Heart left ventricle (tissue), 16 donors: Measurements from ENCODE around the gene S100A1. TPM values are rescaled to one million over a fixed set of nuclear protein-coding genes. Genes with fewer than 3 reads are reported as not detected.
"Not testable (repeated sequence)": the region's sequence is repeated elsewhere in the genome, so short reads cannot be mapped to it uniquely, and the experiment has no call there.

ENCODE experiments used
- ATAC-seq, 4 donors: fragments of 200-7000 bp; cut with Tn5 transposase; one replicate each; pipeline ENCODE4 v1.9.1; 2020 to 2022; ENCODE audit warnings: moderate library complexity in 4 of 4, mild to moderate bottlenecking in 3 of 4, moderate number of reproducible peaks in 1 of 4
- DNase-seq, 5 donors: peaks; one replicate each; pipeline ENCODE4 v3.0.0-alpha.2; 2020
- H3K27ac ChIP-seq, 12 donors: fragments of 200-600 bp; sonication (generic) in 4 of 12; one replicate each; pipeline versions ENCODE4 v1.5.0 to v1.8.0; 2016 to 2022; ENCODE audit warnings: mild to moderate bottlenecking in 2 of 12
- H3K27me3 ChIP-seq, 9 donors: fragments of 200-600 bp; sonication (generic) in 2 of 9; one replicate each; pipeline versions ENCODE4 v1.5.1 to v1.8.0; 2016 to 2022; ENCODE audit warnings: mild to moderate bottlenecking in 3 of 9
- H3K36me3 ChIP-seq, 9 donors: fragments of 200-600 bp; sonication (generic) in 2 of 9; one replicate each; pipeline versions ENCODE4 v1.5.0 to v1.8.0; 2018 to 2022; ENCODE audit warnings: mild to moderate bottlenecking in 2 of 9
- H3K4me1 ChIP-seq, 12 donors: fragments of 200-600 bp; sonication (generic) in 4 of 12; one replicate each; pipeline versions ENCODE4 v1.5.0 to v1.8.0; 2016 to 2022; ENCODE audit warnings: mild to moderate bottlenecking in 3 of 12
- H3K4me3 ChIP-seq, 12 donors: fragments of 200-600 bp; sonication (generic) in 4 of 12; one replicate each; pipeline versions ENCODE4 v1.5.0 to v1.8.0; 2017 to 2022; ENCODE audit warnings: mild to moderate bottlenecking in 9 of 12, moderate library complexity in 4 of 12
- H3K9me3 ChIP-seq, 12 donors: fragments of 200-600 bp; sonication (generic) in 4 of 12; one replicate each; pipeline versions ENCODE4 v1.5.0 to v1.8.0; 2016 to 2022; ENCODE audit warnings: mild to moderate bottlenecking in 1 of 12
- CTCF ChIP-seq, 12 donors: fragments of 200-600 bp; sonication (generic) in 4 of 12; IDR thresholded peaks; one replicate each; pipeline versions ENCODE4 v1.5.0 to v1.8.0; 2018 to 2022; ENCODE audit warnings: antibody characterized with exemption in 12 of 12, mild to moderate bottlenecking in 5 of 12
- POLR2A ChIP-seq, 2 donors: fragments of 450-650 bp; IDR thresholded peaks; one replicate each; pipeline ENCODE4 v1.6.1; 2017; ENCODE audit warnings: antibody characterized with exemption in 2 of 2, mild to moderate bottlenecking in 2 of 2, moderate library complexity in 2 of 2
- WGBS, 4 donors: extraction: QIAGEN DNeasy Blood & Tissue Kit in 2 of 4; methylation state at CpG; one replicate each; pipeline versions ENCODE4 v1.1.5 to v1.1.7; 2013 to 2018; 5-methylcytosine and 5-hydroxymethylcytosine counted together
- intact Hi-C, 10 donors: fragments of 100-400 bp; cut with DNase I; formaldehyde crosslinking; loops; one replicate each; pipeline versions ENCODE4 v1.11.1 to v1.14.2; 2022
- polyA plus RNA-seq, 2 donors: library from polyadenylated mRNA; stranded (reverse); fragments of 200-250 nt; gene quantifications; one replicate each; pipeline ENCODE4 v1.2.3, GENCODE V29; 2013
- total RNA-seq, 9 donors: library from RNA; depleted of rRNA in 2 of 9; stranded (reverse); fragments of >200 nt in 2 of 9; fragmentation: NEBNext Ultra II Directional in 3 of 9; extraction: Animal tissue kit (Norgen Biotek cat#: 25700) in 3 of 9; gene quantifications; one replicate each; pipeline versions ENCODE4 v1.1.0 to v1.2.4, GENCODE V29; 2016 to 2023
- donor health status: ischemic (EF 13 %, LVEDD 7.1; RV severe dilation, severe dysfunction).
- donor health status: healthy with polysubstance abuse.
- donor health status: DM: no; HTN: yes; CAD: no.
- donor health status: DM: no; HTN: no; CAD: no.
- donor health status: ischemic (EF 25% LVEDD 6.9; RV normal size, moderate dysfunction).
- donor health status: ischemic (EF 25% LVEDD 5.7; RV mildly dilated, moderate dysfunction).
- donor health status: healthy.
- donor health status: DM: yes; HTN: yes; CAD: no.
- donor health status: ischemic (EF 35%, LVEDD 5.7; RV mildly dilated, moderate dysfunction).
- donor health status: nonischemic (EF 11% LVEDD 7.7; RV severe dilation, severe dysfunction).
- donor health status: DM: yes; HTN: yes; CAD: no.
- donor health status: PGD.
- donor health status: ischemic (EF 29% LVEDD 5.4; RV normal size, mild dysfunction).
- donor health status: nonischemic (EF 23%, LVEDD 6.1; RV moderate dilation, normal function).

Gene S100A1
- total and polyA plus RNA-seq, 11 donors, result 752 to 3,565 (median 2,114) TPM

GRCh38 chr1:153583976-153584375 lies 44.3 kb upstream of the S100A1 start:
- no peak for DNase-seq
- WGBS, 4 donors, result 82 to 93% (median 84%) methylated on average over 2 of the region's 2 CpGs

GRCh38 chr1:153585006-153585405 lies 43.2 kb upstream of the S100A1 start:
- no peak overlapping the region for H3K4me3 ChIP-seq
- intact Hi-C loops, result no loop called here
- TF ChIP-seq CTCF (IDR thresholded peaks at IDR 0.05) (no peak), POLR2A (IDR thresholded peaks at IDR 0.05) (no peak)
- H3K27me3 ChIP-seq, result no peaks in the 10 kb centered on the region
- no peaks in the 10 kb centered on the region for H3K36me3 ChIP-seq
- ATAC-seq (no peak), DNase-seq (no peak)
- peaks cover 0 to 10% (median 2%) of the 10 kb centered on the region in 12 donors for H3K4me1 ChIP-seq
- WGBS, 4 donors, result 84 to 89% (median 85%) methylated on average over 1 of the region's 1 CpG
- H3K27ac ChIP-seq, result no peak overlapping the region
- H3K9me3 ChIP-seq, result no peaks in the 10 kb centered on the region

More at GRCh38 chr1:153583976-153584375, 44.3 kb upstream of the S100A1 start:
- no peaks in the 10 kb centered on the region for H3K9me3 ChIP-seq
- no peaks in the 10 kb centered on the region for H3K36me3 ChIP-seq
- H3K4me3 ChIP-seq, result no peak overlapping the region
- H3K27me3 ChIP-seq, result no peaks in the 10 kb centered on the region
- peaks cover 0 to 10% (median 2%) of the 10 kb centered on the region in 12 donors for H3K4me1 ChIP-seq
- H3K27ac ChIP-seq, result no peak overlapping the region
- intact Hi-C loops, result no loop called here
- TF ChIP-seq POLR2A (IDR thresholded peaks at IDR 0.05), result no peak
- no peak for ATAC-seq

- Histone ChIP-seq H3K4me1 (peaks cover 0 to 10% (median 2%) of the 10 kb centered on the region in 12 donors), H3K36me3 (no peaks in the 10 kb centered on the region), H3K27me3 (no peaks in the 10 kb centered on the region), H3K27ac (no peak overlapping the region), H3K9me3 (no peaks in the 10 kb centered on the region), H3K4me3 (no peak overlapping the region)
- DNase-seq, result no peak
- intact Hi-C loops, result no loop called here
- no peak for TF ChIP-seq CTCF (IDR thresholded peaks at IDR 0.05)
- TF ChIP-seq POLR2A (IDR thresholded peaks at IDR 0.05), result no peak
- 48 to 58% (median 55%) methylated on average over 1 of the region's 1 CpG for WGBS, 4 donors
- no peak for ATAC-seq
Observed at GRCh38 chr1:153586347-153586746, 41.9 kb upstream of the S100A1 start.

- ATAC-seq (peak in 3 of 4 donors; percentile 57 to 64 (median 60)), DNase-seq (no peak)
- 28 to 42% (median 34%) methylated on average over 5 of the region's 5 CpGs for WGBS, 4 donors
- H3K36me3 ChIP-seq, result no peaks in the 10 kb centered on the region
- H3K9me3 ChIP-seq, result no peaks in the 10 kb centered on the region
- H3K27ac ChIP-seq, result no peak overlapping the region
- no peaks in the 10 kb centered on the region for H3K27me3 ChIP-seq
- H3K4me1 ChIP-seq, result peaks cover 0 to 10% (median 2%) of the 10 kb centered on the region in 12 donors
- intact Hi-C loops, result no loop called here
- TF ChIP-seq POLR2A (IDR thresholded peaks at IDR 0.05), result no peak
- no peak for TF ChIP-seq CTCF (IDR thresholded peaks at IDR 0.05)
- no peak overlapping the region for H3K4me3 ChIP-seq
Observed at GRCh38 chr1:153587314-153587713, 40.9 kb upstream of the S100A1 start.

- H3K27me3 ChIP-seq, H3K27ac ChIP-seq, intact Hi-C loops, H3K36me3 ChIP-seq, DNase-seq, H3K9me3 ChIP-seq, H3K4me3 ChIP-seq, ATAC-seq: not testable (repeated sequence)
- peaks cover 0 to 10% (median 2%) of the 10 kb centered on the region in 12 donors for H3K4me1 ChIP-seq
- 87 to 95% (median 93%) methylated on average over 10 of the region's 10 CpGs for WGBS, 4 donors
Observed at GRCh38 chr1:153588033-153588432, 40.2 kb upstream of the S100A1 start.
